ENCODE results near the gene ICAM2.
"Not testable (repeated sequence)": the region's sequence is repeated elsewhere in the genome, so short reads cannot be mapped to it uniquely, and the experiment has no call there.

The ICAM2 gene

GRCh38 chr17:63985387-63986140 is 34.9 kb downstream of the ICAM2 start:
- TF ChIP-seq CTCF (IDR thresholded peaks at IDR 0.05; ENCODE audit: low read depth, low read length): no peak

GRCh38 chr17:63984651-63985386 is 35.6 kb downstream of the ICAM2 start:
- TF ChIP-seq CTCF (IDR thresholded peaks at IDR 0.05; ENCODE audit: low read depth, low read length): no peak
- no peak overlapping the region for H3K4me3 ChIP-seq (ENCODE audit: low read depth, low read length)

More at GRCh38 chr17:63985387-63986140, 34.9 kb downstream of the ICAM2 start:
- no peak overlapping the region for H3K4me3 ChIP-seq (ENCODE audit: low read depth, low read length)

GRCh38 chr17:63984236-63984635 is 36.2 kb downstream of the ICAM2 start:
- no peak overlapping the region for H3K4me3 ChIP-seq (ENCODE audit: low read depth, low read length)
- TF ChIP-seq CTCF (IDR thresholded peaks at IDR 0.05; ENCODE audit: low read depth, low read length): no peak

- TF ChIP-seq CTCF (IDR thresholded peaks at IDR 0.05; ENCODE audit: low read depth, low read length): no peak
- no peak overlapping the region for H3K4me3 ChIP-seq (ENCODE audit: low read depth, low read length)
Measured at GRCh38 chr17:63983320-63983719, 37.1 kb downstream of the ICAM2 start.

GRCh38 chr17:63982641-63983040 is 37.8 kb downstream of the ICAM2 start:
- H3K4me3 ChIP-seq (ENCODE audit: low read depth, low read length): not testable (repeated sequence)

GRCh38 chr17:63978272-63979200 is 41.9 kb downstream of the ICAM2 start:
- TF ChIP-seq CTCF (IDR thresholded peaks at IDR 0.05; ENCODE audit: low read depth, low read length): no peak

GRCh38 chr17:63976702-63977101 is 43.7 kb downstream of the ICAM2 start:
- no peak for TF ChIP-seq CTCF (IDR thresholded peaks at IDR 0.05; ENCODE audit: low read depth, low read length)
- H3K4me3 ChIP-seq (ENCODE audit: low read depth, low read length): no peak overlapping the region

More at GRCh38 chr17:63978272-63979200, 41.9 kb downstream of the ICAM2 start:
- no peak overlapping the region for H3K4me3 ChIP-seq (ENCODE audit: low read depth, low read length)
